Measurements from ENCODE around the gene TBC1D10A. TPM values are rescaled to one million over a fixed set of nuclear protein-coding genes. Genes with fewer than 3 reads are reported as not detected.

The TBC1D10A gene
- total RNA-seq, 1 experiment from 2014 or later: 8.4 TPM

DNA sequence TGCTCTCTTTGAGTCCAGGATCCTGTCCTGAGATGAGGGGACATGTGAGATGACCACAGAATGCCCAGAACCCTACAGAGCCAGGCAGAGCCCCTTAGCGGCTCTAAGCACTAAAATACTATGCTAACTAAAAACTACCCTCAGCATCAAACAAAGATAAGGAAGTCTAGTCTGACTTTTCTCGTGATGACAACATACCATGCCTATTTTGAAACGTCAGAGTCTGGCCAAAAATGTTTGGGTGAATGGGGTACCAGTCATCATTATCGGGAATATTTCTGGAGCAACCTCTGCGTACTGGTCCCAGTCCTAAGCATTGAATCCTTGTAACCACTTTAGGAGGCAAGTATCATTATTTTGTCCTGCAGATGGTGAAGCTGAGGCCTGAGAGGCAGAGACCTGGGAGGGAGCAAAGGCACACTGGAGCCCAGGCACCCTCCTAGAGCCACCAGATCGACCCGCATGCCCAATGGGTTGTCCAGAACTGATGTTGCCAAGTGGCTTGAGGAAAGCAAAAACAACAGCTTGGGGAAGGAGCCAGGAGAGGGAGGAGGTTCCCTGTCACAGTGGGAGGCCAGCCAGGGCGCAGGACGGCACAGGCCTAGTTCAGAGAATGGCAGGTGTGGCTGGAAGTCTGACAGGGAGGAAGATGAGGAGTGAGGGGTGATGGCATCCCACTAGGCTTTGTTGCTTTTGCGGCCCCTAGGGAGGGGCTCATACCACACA lies 52.9 kb downstream of the TBC1D10A start:
- Histone ChIP-seq H4K20me1 (ENCODE audit: control insufficient read depth, insufficient read depth, insufficient read length) (no peaks in the 10 kb centered on the region), H4K8ac (replicated peaks; ENCODE audit: insufficient read length, low read depth, low read length) (no peak overlapping the region), H3K9ac (ENCODE audit: extremely low read depth, insufficient read length, low read length) (no peak overlapping the region), H3K4ac (ENCODE audit: low read depth, low read length) (no peak overlapping the region), H3K27ac (ENCODE audit: insufficient read length, low read depth, low read length) (no peak overlapping the region), H3K9me3 (ENCODE audit: control insufficient read depth, low read depth, low read length) (no peaks in the 10 kb centered on the region), H2BK20ac (ENCODE audit: low read depth, low read length, poor library complexity, severe bottlenecking) (no peak overlapping the region), H3K27me3 (ENCODE audit: insufficient read depth, low read length) (no peaks in the 10 kb centered on the region), H2BK120ac (ENCODE audit: low read depth, low read length, poor library complexity, severe bottlenecking) (no peak overlapping the region), H2AK5ac (ENCODE audit: insufficient read length, low read length) (no peak overlapping the region), H3K4me2 (ENCODE audit: insufficient read depth, insufficient read length, low read length) (no peak overlapping the region), H4K5ac (ENCODE audit: insufficient read length, low read depth, low read length) (no peak overlapping the region), H3K23me2 (ENCODE audit: insufficient read length, low read depth, low read length, poor library complexity, severe bottlenecking) (no peaks in the 10 kb centered on the region), H2BK12ac (ENCODE audit: insufficient read length, low read depth, low read length) (no peak overlapping the region), H2BK15ac (ENCODE audit: low read depth, low read length) (no peak overlapping the region), H2AFZ (ENCODE audit: low read length) (no peak overlapping the region), H3K23ac (ENCODE audit: insufficient read length, low read depth, low read length) (no peak overlapping the region), H4K91ac (ENCODE audit: insufficient read length, low read depth, low read length) (no peak overlapping the region), H3K79me1 (ENCODE audit: insufficient read depth, low read depth, low read length, poor library complexity, severe bottlenecking) (no peaks in the 10 kb centered on the region), H3T11ph (ENCODE audit: low read length) (no peak overlapping the region), H3K18ac (ENCODE audit: insufficient read length, low read depth, low read length) (no peak overlapping the region), H2BK5ac (ENCODE audit: insufficient read length, low read length) (no peak overlapping the region), H3K79me2 (ENCODE audit: insufficient read depth, low read length) (no peaks in the 10 kb centered on the region), H3K4me1 (ENCODE audit: insufficient read depth, low read length) (no peaks in the 10 kb centered on the region; the same call in 1 of the 2 replicates), H3K56ac (ENCODE audit: insufficient read length, low read depth, low read length) (no peak overlapping the region), H3K14ac (ENCODE audit: insufficient read depth, low read length) (no peak overlapping the region)
- H3K4me1 Mint-ChIP-seq: peaks cover 10 to 18% of the 10 kb centered on the region in 2 experiments
- H3K9me3 Mint-ChIP-seq: no peaks in the 10 kb centered on the region
- DNase-seq: no peak
- WGBS (ENCODE audit: extremely low coverage, insufficient read length, low lambda C conversion rate): no CpG with 5 or more reads among the region's 10 CpGs
- peaks cover 8% of the 10 kb centered on the region for H3K27me3 Mint-ChIP-seq (ENCODE audit: low read depth)
- H3K27ac Mint-ChIP-seq: peak overlapping the region in 1 of 3 experiments; percentile 61; a peak in 1 of 7 replicates
- no peak overlapping the region for H3K4me3 Mint-ChIP-seq
- H3K36me3 Mint-ChIP-seq (ENCODE audit: insufficient read depth in 1 of 3, low read depth in 3 of 3): no peaks in the 10 kb centered on the region
- TF ChIP-seq, protein P1, sequence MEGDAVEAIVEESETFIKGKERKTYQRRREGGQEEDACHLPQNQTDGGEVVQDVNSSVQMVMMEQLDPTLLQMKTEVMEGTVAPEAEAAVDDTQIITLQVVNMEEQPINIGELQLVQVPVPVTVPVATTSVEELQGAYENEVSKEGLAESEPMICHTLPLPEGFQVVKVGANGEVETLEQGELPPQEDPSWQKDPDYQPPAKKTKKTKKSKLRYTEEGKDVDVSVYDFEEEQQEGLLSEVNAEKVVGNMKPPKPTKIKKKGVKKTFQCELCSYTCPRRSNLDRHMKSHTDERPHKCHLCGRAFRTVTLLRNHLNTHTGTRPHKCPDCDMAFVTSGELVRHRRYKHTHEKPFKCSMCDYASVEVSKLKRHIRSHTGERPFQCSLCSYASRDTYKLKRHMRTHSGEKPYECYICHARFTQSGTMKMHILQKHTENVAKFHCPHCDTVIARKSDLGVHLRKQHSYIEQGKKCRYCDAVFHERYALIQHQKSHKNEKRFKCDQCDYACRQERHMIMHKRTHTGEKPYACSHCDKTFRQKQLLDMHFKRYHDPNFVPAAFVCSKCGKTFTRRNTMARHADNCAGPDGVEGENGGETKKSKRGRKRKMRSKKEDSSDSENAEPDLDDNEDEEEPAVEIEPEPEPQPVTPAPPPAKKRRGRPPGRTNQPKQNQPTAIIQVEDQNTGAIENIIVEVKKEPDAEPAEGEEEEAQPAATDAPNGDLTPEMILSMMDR (conservative IDR thresholded peaks at IDR 0.05): no peak

All from H9 (cell line).